H7 (cell line): Measurements from ENCODE around the gene NAA38. TPM values are rescaled to one million over a fixed set of nuclear protein-coding genes. Genes with fewer than 3 reads are reported as not detected.
A peak's percentile ranks its signal among the peaks of the same experiment; 100 is the strongest.

Source experiments
- DNase-seq: peaks from one replicate; pipeline ENCODE4 v3.0.0; 2012
- H3K27me3 ChIP-seq: 2 replicates; pipeline ENCODE4 v1.6.0; 2011; ENCODE audit warnings: mild to moderate bottlenecking, low read length; ENCODE audit not compliant: control insufficient read depth, insufficient read depth
- H3K36me3 ChIP-seq: replicated peaks from 2 replicates; pipeline ENCODE4 v1.5.1; 2011; ENCODE audit warnings: low read length; ENCODE audit not compliant: control insufficient read depth, insufficient read depth
- H3K4me3 ChIP-seq: 2 replicates; pipeline ENCODE4 v1.5.1; 2011; ENCODE audit warnings: low read depth, mild to moderate bottlenecking, control low read depth, low read length, moderate library complexity; ENCODE audit not compliant: insufficient read depth
- total RNA-seq: library from RNA; depleted of rRNA; stranded (reverse); fragments of >200 nt; shearing (Covaris generic); gene quantifications from 2 replicates; pipeline ENCODE4 v1.2.3, GENCODE V29; 2014

NAA38 gene
- total RNA-seq, 1 experiment from 2014 or later: 81.9 TPM

GRCh38 chr17:7850701-7851437 is 6.5 kb downstream of the NAA38 start:
- peak overlapping the region; percentile 68 for H3K4me3 ChIP-seq
- peaks cover 49% of the 10 kb centered on the region for H3K27me3 ChIP-seq
- DNase-seq: peak; percentile 22
- H3K36me3 ChIP-seq: no peaks in the 10 kb centered on the region

GRCh38 chr17:7849751-7850504 is 7.4 kb downstream of the NAA38 start:
- H3K36me3 ChIP-seq: no peaks in the 10 kb centered on the region
- DNase-seq: no peak
- no peak overlapping the region for H3K4me3 ChIP-seq
- H3K27me3 ChIP-seq: peaks cover 43% of the 10 kb centered on the region

- H3K4me3 ChIP-seq: no peak overlapping the region
- DNase-seq: peak; percentile 26
These were observed 8.1 kb downstream of the NAA38 start for GRCh38 chr17:7849130-7849750.

DNA sequence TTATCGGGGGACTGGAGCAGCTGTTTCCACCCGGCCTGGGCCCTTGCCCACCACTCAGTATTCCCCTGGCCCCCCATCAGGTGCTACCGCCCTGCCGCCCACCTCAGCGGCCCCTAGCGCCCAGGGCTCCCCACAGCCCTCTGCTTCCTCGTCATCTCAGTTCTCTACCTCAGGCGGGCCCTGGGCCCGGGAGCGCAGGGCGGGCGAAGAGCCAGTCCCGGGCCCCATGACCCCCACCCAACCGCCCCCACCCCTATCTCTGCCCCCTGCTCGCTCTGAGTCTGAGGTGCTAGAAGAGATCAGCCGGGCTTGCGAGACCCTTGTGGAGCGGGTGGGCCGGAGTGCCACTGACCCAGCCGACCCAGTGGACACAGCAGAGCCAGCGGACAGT is 8.6 kb downstream of the NAA38 start:
- Histone ChIP-seq H3K36me3 (no peaks in the 10 kb centered on the region), H3K27me3 (peaks cover 32% of the 10 kb centered on the region), H3K4me3 (no peak overlapping the region)
- DNase-seq: peak; percentile 36

More at GRCh38 chr17:7849130-7849750, 8.1 kb downstream of the NAA38 start:
- H3K27me3 ChIP-seq: peaks cover 36% of the 10 kb centered on the region
- no peaks in the 10 kb centered on the region for H3K36me3 ChIP-seq

- peaks cover 27% of the 10 kb centered on the region for H3K27me3 ChIP-seq
- H3K4me3 ChIP-seq: no peak overlapping the region
- H3K36me3 ChIP-seq: no peaks in the 10 kb centered on the region
- peak; percentile 23 for DNase-seq
These were observed 9.2 kb downstream of the NAA38 start for GRCh38 chr17:7848131-7848579.

- DNase-seq: peak; percentile 48
- peaks cover 17% of the 10 kb centered on the region for H3K27me3 ChIP-seq
- no peaks in the 10 kb centered on the region for H3K36me3 ChIP-seq
- H3K4me3 ChIP-seq: no peak overlapping the region
These were observed 10.3 kb downstream of the NAA38 start for GRCh38 chr17:7846765-7847661.

GRCh38 chr17:7846063-7846735 is 11.2 kb downstream of the NAA38 start:
- Histone ChIP-seq H3K27me3 (peaks cover 17% of the 10 kb centered on the region), H3K36me3 (no peaks in the 10 kb centered on the region), H3K4me3 (no peak overlapping the region)
- no peak for DNase-seq

GRCh38 chr17:7845359-7846062 is 11.8 kb downstream of the NAA38 start:
- Histone ChIP-seq H3K27me3 (peaks cover 17% of the 10 kb centered on the region), H3K36me3 (no peaks in the 10 kb centered on the region), H3K4me3 (no peak overlapping the region)
- peak; percentile 41 for DNase-seq

- peak; percentile 97 for DNase-seq
- no peaks in the 10 kb centered on the region for H3K36me3 ChIP-seq
- peak overlapping the region; percentile 86 for H3K4me3 ChIP-seq
- H3K27me3 ChIP-seq: peaks cover 27% of the 10 kb centered on the region
These were observed 12.8 kb downstream of the NAA38 start for GRCh38 chr17:7844292-7845154.

DNA sequence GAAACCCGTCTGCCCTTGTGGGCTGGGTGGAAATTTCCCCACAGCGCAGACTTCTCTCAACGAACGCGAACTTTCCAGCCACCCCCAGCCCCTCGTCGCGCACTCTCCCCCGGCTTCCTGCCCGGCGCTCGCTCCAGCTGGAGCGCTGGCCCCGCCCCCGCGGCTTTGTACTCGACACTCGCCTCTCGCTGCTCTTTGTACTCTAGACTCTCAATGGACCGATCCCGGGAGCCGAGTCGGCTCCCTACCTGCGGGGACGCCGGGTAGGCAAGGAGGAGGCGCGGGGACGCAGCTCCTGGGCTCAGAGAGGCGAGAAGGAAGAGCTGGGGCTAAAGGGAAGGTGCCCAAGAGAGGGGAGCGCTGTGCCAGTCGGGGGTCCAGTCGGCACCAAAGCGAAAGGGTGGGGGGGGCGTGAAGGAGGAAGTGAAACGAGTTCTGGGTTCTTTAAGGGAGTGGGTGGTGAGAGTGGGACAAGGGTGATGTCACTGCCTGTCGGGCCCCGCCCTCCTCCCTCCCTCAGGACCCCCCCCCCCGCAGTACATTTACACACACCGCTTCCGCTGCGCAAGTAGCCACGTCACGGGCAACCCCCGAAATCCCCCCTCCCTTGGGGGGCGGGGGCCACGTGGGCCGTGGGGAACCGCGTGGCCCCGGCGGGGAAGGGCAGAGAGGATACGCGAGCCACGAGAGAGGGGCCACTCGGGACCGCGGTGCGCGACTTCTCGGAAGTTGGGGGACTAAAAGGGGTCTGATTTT is 13.6 kb downstream of the NAA38 start:
- peak; percentile 94 for DNase-seq
- H3K36me3 ChIP-seq: no peaks in the 10 kb centered on the region
- peaks cover 35% of the 10 kb centered on the region for H3K27me3 ChIP-seq
- H3K4me3 ChIP-seq: peak overlapping the region; percentile 86

DNA sequence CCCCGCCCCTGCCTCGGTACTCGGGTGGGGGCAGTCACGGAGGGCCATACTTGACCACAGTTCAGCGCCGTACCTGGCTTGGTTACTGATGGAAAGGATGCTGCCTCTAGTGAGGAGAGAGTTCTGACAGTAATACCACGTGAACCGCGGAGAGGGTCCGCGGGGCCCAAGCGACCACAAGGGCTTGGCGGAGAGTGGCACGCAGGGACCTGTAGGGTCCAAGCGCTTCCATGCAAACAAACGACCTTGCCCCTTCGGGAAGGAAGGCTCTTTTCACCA is 14.2 kb downstream of the NAA38 start:
- H3K4me3 ChIP-seq: peak overlapping the region; percentile 86
- DNase-seq: no peak
- H3K27me3 ChIP-seq: peaks cover 39% of the 10 kb centered on the region
- no peaks in the 10 kb centered on the region for H3K36me3 ChIP-seq
